ENCODE measurements around the gene AKR1E2. TPM values are rescaled to one million over a fixed set of nuclear protein-coding genes. Genes with fewer than 3 reads are reported as not detected.

The AKR1E2 gene
- total and polyA plus RNA-seq, 4 donors: 0.46 to 9.4 (median 2.6) TPM

DNA sequence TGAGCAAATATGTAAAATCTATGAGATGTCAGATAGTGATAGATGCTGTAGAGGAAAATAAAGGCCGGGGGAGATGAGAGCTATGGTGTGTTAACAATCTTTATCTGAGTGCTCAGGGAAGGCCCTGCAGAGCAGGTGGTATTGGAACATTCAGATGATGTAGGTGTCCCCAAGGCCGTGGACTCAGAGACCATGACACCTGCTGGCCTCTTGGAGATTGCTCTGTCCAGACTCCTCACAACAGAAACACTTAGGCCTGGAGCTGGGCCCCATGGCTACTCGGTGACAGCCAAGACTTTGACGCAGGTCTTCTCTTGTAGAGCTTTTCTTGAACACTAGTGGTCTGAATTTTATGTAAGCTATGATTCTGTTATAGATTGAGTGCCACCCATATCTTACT, 13.3 kb downstream of the AKR1E2 start:
- H3K27me3 ChIP-seq (ENCODE audit: control insufficient read depth in 4 of 4, insufficient read depth in 4 of 4, low read length in 3 of 4): no peaks in the 10 kb centered on the region
- H3K9ac ChIP-seq (ENCODE audit: low read depth in 1 of 2, low read length in 2 of 2): no peak overlapping the region
- no peak overlapping the region for H3K4me3 ChIP-seq (ENCODE audit: low read depth in 1 of 3, low read length in 3 of 3)
- WGBS: 87% methylated on average over 4 of the region's 4 CpGs
- no peak overlapping the region for H3K27ac ChIP-seq (ENCODE audit: low read depth in 1 of 2, low read length in 2 of 2)
- DNase-seq (ENCODE audit: low spot score): no peak
- H3K9me3 ChIP-seq (ENCODE audit: control insufficient read depth in 4 of 4, low read length in 3 of 4): no peaks in the 10 kb centered on the region
- no peak for TF ChIP-seq SP1 (IDR thresholded peaks at IDR 0.05)
- TF ChIP-seq, protein P1, sequence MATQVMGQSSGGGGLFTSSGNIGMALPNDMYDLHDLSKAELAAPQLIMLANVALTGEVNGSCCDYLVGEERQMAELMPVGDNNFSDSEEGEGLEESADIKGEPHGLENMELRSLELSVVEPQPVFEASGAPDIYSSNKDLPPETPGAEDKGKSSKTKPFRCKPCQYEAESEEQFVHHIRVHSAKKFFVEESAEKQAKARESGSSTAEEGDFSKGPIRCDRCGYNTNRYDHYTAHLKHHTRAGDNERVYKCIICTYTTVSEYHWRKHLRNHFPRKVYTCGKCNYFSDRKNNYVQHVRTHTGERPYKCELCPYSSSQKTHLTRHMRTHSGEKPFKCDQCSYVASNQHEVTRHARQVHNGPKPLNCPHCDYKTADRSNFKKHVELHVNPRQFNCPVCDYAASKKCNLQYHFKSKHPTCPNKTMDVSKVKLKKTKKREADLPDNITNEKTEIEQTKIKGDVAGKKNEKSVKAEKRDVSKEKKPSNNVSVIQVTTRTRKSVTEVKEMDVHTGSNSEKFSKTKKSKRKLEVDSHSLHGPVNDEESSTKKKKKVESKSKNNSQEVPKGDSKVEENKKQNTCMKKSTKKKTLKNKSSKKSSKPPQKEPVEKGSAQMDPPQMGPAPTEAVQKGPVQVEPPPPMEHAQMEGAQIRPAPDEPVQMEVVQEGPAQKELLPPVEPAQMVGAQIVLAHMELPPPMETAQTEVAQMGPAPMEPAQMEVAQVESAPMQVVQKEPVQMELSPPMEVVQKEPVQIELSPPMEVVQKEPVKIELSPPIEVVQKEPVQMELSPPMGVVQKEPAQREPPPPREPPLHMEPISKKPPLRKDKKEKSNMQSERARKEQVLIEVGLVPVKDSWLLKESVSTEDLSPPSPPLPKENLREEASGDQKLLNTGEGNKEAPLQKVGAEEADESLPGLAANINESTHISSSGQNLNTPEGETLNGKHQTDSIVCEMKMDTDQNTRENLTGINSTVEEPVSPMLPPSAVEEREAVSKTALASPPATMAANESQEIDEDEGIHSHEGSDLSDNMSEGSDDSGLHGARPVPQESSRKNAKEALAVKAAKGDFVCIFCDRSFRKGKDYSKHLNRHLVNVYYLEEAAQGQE (IDR thresholded peaks at IDR 0.05): no peak
- TF ChIP-seq HNF4A (conservative IDR thresholded peaks at IDR 0.05): no peak
- TF ChIP-seq TAF1 (conservative IDR thresholded peaks at IDR 0.05): no peak
- TF ChIP-seq HNF4G (IDR thresholded peaks at IDR 0.05): no peak
- TF ChIP-seq, protein P2, sequence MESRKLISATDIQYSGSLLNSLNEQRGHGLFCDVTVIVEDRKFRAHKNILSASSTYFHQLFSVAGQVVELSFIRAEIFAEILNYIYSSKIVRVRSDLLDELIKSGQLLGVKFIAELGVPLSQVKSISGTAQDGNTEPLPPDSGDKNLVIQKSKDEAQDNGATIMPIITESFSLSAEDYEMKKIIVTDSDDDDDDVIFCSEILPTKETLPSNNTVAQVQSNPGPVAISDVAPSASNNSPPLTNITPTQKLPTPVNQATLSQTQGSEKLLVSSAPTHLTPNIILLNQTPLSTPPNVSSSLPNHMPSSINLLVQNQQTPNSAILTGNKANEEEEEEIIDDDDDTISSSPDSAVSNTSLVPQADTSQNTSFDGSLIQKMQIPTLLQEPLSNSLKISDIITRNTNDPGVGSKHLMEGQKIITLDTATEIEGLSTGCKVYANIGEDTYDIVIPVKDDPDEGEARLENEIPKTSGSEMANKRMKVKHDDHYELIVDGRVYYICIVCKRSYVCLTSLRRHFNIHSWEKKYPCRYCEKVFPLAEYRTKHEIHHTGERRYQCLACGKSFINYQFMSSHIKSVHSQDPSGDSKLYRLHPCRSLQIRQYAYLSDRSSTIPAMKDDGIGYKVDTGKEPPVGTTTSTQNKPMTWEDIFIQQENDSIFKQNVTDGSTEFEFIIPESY (IDR thresholded peaks at IDR 0.05): no peak
- TF ChIP-seq NR2F2 (IDR thresholded peaks at IDR 0.05): no peak
- TF ChIP-seq, protein P3, sequence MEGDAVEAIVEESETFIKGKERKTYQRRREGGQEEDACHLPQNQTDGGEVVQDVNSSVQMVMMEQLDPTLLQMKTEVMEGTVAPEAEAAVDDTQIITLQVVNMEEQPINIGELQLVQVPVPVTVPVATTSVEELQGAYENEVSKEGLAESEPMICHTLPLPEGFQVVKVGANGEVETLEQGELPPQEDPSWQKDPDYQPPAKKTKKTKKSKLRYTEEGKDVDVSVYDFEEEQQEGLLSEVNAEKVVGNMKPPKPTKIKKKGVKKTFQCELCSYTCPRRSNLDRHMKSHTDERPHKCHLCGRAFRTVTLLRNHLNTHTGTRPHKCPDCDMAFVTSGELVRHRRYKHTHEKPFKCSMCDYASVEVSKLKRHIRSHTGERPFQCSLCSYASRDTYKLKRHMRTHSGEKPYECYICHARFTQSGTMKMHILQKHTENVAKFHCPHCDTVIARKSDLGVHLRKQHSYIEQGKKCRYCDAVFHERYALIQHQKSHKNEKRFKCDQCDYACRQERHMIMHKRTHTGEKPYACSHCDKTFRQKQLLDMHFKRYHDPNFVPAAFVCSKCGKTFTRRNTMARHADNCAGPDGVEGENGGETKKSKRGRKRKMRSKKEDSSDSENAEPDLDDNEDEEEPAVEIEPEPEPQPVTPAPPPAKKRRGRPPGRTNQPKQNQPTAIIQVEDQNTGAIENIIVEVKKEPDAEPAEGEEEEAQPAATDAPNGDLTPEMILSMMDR (IDR thresholded peaks at IDR 0.05; ENCODE audit: low read depth, low read length, missing input control): no peak
- no peak for TF ChIP-seq EGR1 (IDR thresholded peaks at IDR 0.05; ENCODE audit: low read depth in 2 of 2)
- H3K36me3 ChIP-seq (ENCODE audit: control insufficient read depth in 4 of 4, insufficient read depth in 3 of 4, low read depth in 1 of 4, low read length in 3 of 4): no peaks in the 10 kb centered on the region
- peaks cover 0 to 7% (median 3%) of the 10 kb centered on the region in 4 donors for H3K4me1 ChIP-seq (ENCODE audit: control insufficient read depth in 4 of 4, insufficient read depth in 4 of 4, low read length in 3 of 4)

DNA sequence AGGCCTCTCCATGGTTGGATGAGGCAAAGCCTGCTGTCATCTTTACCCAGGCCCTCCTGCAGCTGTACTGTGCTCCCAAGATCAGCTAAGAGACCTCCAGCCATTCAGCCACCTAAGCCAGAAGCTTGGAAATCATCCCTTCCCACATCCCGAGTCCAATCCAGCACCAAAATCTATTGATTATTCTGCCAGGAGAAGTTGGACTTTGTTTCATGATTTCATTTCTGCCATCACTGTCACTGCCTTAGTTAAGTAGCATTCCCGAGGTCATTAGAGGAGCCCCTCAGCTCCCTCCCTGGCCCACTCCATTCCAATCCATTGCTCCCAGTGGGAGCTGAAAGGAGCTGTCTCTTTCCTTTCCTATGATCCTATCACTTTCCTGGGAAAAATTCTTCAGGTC, 14.1 kb downstream of the AKR1E2 start:
- WGBS: 28% methylated on average over 2 of the region's 2 CpGs
- Histone ChIP-seq H3K4me3 (ENCODE audit: low read depth in 1 of 3, low read length in 3 of 3) (no peak overlapping the region), H3K9ac (ENCODE audit: low read depth in 1 of 2, low read length in 2 of 2) (no peak overlapping the region), H3K4me1 (ENCODE audit: control insufficient read depth in 4 of 4, insufficient read depth in 4 of 4, low read length in 3 of 4) (peaks cover 0 to 7% (median 3%) of the 10 kb centered on the region in 4 donors), H3K36me3 (ENCODE audit: control insufficient read depth in 4 of 4, insufficient read depth in 3 of 4, low read depth in 1 of 4, low read length in 3 of 4) (no peaks in the 10 kb centered on the region), H3K27me3 (ENCODE audit: control insufficient read depth in 4 of 4, insufficient read depth in 4 of 4, low read length in 3 of 4) (no peaks in the 10 kb centered on the region), H3K27ac (ENCODE audit: low read depth in 1 of 2, low read length in 2 of 2) (no peak overlapping the region), H3K9me3 (ENCODE audit: control insufficient read depth in 4 of 4, low read length in 3 of 4) (no peaks in the 10 kb centered on the region)
- peak; percentile 52 for TF ChIP-seq HNF4G (IDR thresholded peaks at IDR 0.05)
- TF ChIP-seq, protein P4, sequence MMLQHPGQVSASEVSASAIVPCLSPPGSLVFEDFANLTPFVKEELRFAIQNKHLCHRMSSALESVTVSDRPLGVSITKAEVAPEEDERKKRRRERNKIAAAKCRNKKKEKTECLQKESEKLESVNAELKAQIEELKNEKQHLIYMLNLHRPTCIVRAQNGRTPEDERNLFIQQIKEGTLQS (IDR thresholded peaks at IDR 0.05): peak; percentile 25
- TF ChIP-seq GABPA (IDR thresholded peaks at IDR 0.05 in 1 of 2, conservative IDR thresholded peaks at IDR 0.05 in 1 of 2): no peak
- TF ChIP-seq JUND (IDR thresholded peaks at IDR 0.05): peak; percentile 61 to 69
- peak; percentile 15 to 36 for TF ChIP-seq RXRA (IDR thresholded peaks at IDR 0.05)
- TF ChIP-seq HNF4A (conservative IDR thresholded peaks at IDR 0.05): peak; percentile 77 to 87
- TF ChIP-seq RAD21 (IDR thresholded peaks at IDR 0.05): peak; percentile 19 to 47
- TF ChIP-seq, protein P1 (IDR thresholded peaks at IDR 0.05): no peak
- TF ChIP-seq, protein P5, sequence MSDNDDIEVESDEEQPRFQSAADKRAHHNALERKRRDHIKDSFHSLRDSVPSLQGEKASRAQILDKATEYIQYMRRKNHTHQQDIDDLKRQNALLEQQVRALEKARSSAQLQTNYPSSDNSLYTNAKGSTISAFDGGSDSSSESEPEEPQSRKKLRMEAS (IDR thresholded peaks at IDR 0.05): no peak
- peak; percentile 60 for TF ChIP-seq SP1 (IDR thresholded peaks at IDR 0.05)
- no peak for TF ChIP-seq TAF1 (conservative IDR thresholded peaks at IDR 0.05)
- TF ChIP-seq, protein P3 (IDR thresholded peaks at IDR 0.05; ENCODE audit: low read depth, low read length, missing input control): no peak
- no peak for DNase-seq (ENCODE audit: low spot score)
